ENCODE results near the gene NHERF1.

NHERF1 gene

GRCh38 chr17:74737299-74738050, 11.0 kb upstream of the NHERF1 start:
- H3K27me3 ChIP-seq (ENCODE audit: insufficient read depth, low read length) = no peaks in the 10 kb centered on the region; the same call in 1 of the 2 replicates
- no peak for TF ChIP-seq EZH2 (IDR thresholded peaks at IDR 0.05; ENCODE audit: borderline replicate concordance, low read length)
- peak; percentile 37 for TF ChIP-seq CTCF (IDR thresholded peaks at IDR 0.05; ENCODE audit: low read length)
- H3K9me2 ChIP-seq (ENCODE audit: low read depth, low read length) = no peaks in the 10 kb centered on the region
- H3K9me3 ChIP-seq (ENCODE audit: low read length) = no peaks in the 10 kb centered on the region
- no peak overlapping the region for H3K9ac ChIP-seq (ENCODE audit: low read length)
- H3K4me2 ChIP-seq (ENCODE audit: low read length) = peak overlapping the region; percentile 59
- no peaks in the 10 kb centered on the region for H3K79me2 ChIP-seq (ENCODE audit: insufficient read depth, low read length)
- peak overlapping the region; percentile 42 for H3K4me3 ChIP-seq (ENCODE audit: low read depth, low read length, poor library complexity, severe bottlenecking)
- H3K27ac ChIP-seq (ENCODE audit: low read depth, low read length, poor library complexity, severe bottlenecking) = no peak overlapping the region
- H3F3A ChIP-seq (ENCODE audit: insufficient read depth, low read length) = no peaks in the 10 kb centered on the region
- no peaks in the 10 kb centered on the region for H3K36me3 ChIP-seq (ENCODE audit: insufficient read depth, low read length)
- H4K20me1 ChIP-seq (ENCODE audit: insufficient read depth, low read length) = no peaks in the 10 kb centered on the region
- no peak overlapping the region for H2AFZ ChIP-seq (ENCODE audit: low read length)
- H3K4me1 ChIP-seq (ENCODE audit: insufficient read depth, low read length, severe bottlenecking) = peaks cover 33% of the 10 kb centered on the region

GRCh38 chr17:74738051-74738996, 10.1 kb upstream of the NHERF1 start:
- Histone ChIP-seq H3K27ac (ENCODE audit: low read depth, low read length, poor library complexity, severe bottlenecking) (no peak overlapping the region), H3K36me3 (ENCODE audit: insufficient read depth, low read length) (no peaks in the 10 kb centered on the region), H3K79me2 (ENCODE audit: insufficient read depth, low read length) (no peaks in the 10 kb centered on the region), H3K9me3 (ENCODE audit: low read length) (no peaks in the 10 kb centered on the region), H4K20me1 (ENCODE audit: insufficient read depth, low read length) (no peaks in the 10 kb centered on the region), H3K4me2 (ENCODE audit: low read length) (peak overlapping the region; percentile 59), H3K9me2 (ENCODE audit: low read depth, low read length) (no peaks in the 10 kb centered on the region), H3K4me3 (ENCODE audit: low read depth, low read length, poor library complexity, severe bottlenecking) (peak overlapping the region; percentile 42), H3K27me3 (ENCODE audit: insufficient read depth, low read length) (no peaks in the 10 kb centered on the region; the same call in 1 of the 2 replicates), H3K4me1 (ENCODE audit: insufficient read depth, low read length, severe bottlenecking) (peaks cover 34% of the 10 kb centered on the region), H2AFZ (ENCODE audit: low read length) (no peak overlapping the region), H3K9ac (ENCODE audit: low read length) (no peak overlapping the region), H3F3A (ENCODE audit: insufficient read depth, low read length) (no peaks in the 10 kb centered on the region)
- TF ChIP-seq CTCF (IDR thresholded peaks at IDR 0.05; ENCODE audit: low read length) (no peak), EZH2 (IDR thresholded peaks at IDR 0.05; ENCODE audit: borderline replicate concordance, low read length) (no peak)

GRCh38 chr17:74739227-74739831, 9.1 kb upstream of the NHERF1 start:
- no peaks in the 10 kb centered on the region for H3K79me2 ChIP-seq (ENCODE audit: insufficient read depth, low read length)
- H3K27me3 ChIP-seq (ENCODE audit: insufficient read depth, low read length) = no peaks in the 10 kb centered on the region; the same call in 1 of the 2 replicates
- H2AFZ ChIP-seq (ENCODE audit: low read length) = no peak overlapping the region
- no peaks in the 10 kb centered on the region for H3K36me3 ChIP-seq (ENCODE audit: insufficient read depth, low read length)
- H3K4me3 ChIP-seq (ENCODE audit: low read depth, low read length, poor library complexity, severe bottlenecking) = no peak overlapping the region
- H3K9me2 ChIP-seq (ENCODE audit: low read depth, low read length) = no peaks in the 10 kb centered on the region
- no peaks in the 10 kb centered on the region for H4K20me1 ChIP-seq (ENCODE audit: insufficient read depth, low read length)
- no peak overlapping the region for H3K9ac ChIP-seq (ENCODE audit: low read length)
- H3K4me2 ChIP-seq (ENCODE audit: low read length) = no peak overlapping the region
- H3K9me3 ChIP-seq (ENCODE audit: low read length) = no peaks in the 10 kb centered on the region
- peaks cover 34% of the 10 kb centered on the region for H3K4me1 ChIP-seq (ENCODE audit: insufficient read depth, low read length, severe bottlenecking)
- no peak overlapping the region for H3K27ac ChIP-seq (ENCODE audit: low read depth, low read length, poor library complexity, severe bottlenecking)
- no peak for TF ChIP-seq EZH2 (IDR thresholded peaks at IDR 0.05; ENCODE audit: borderline replicate concordance, low read length)
- no peaks in the 10 kb centered on the region for H3F3A ChIP-seq (ENCODE audit: insufficient read depth, low read length)

Measured in OCI-LY1 (cell line).